Liver (tissue), 9 donors: ENCODE results near the gene MTMR11. TPM values are rescaled to one million over a fixed set of nuclear protein-coding genes. Genes with fewer than 3 reads are reported as not detected.

Experiments used
- DNase-seq: peaks from one replicate; pipeline ENCODE4 v3.0.0-alpha.2; 2017; ENCODE audit warnings: low spot score
- H3K27ac ChIP-seq, 2 donors: one replicate each; pipeline ENCODE4 v1.7.0; 2013; ENCODE audit warnings: inconsistent platforms in 2 of 2, low read length in 2 of 2, control low read depth in 1 of 2, low read depth in 1 of 2, mild to moderate bottlenecking in 1 of 2
- H3K27me3 ChIP-seq, 4 donors: one replicate each; pipeline versions ENCODE4 v1.6.1 to v1.7.0; 2013; ENCODE audit warnings: low read length in 3 of 4, inconsistent platforms in 1 of 4, mild to moderate bottlenecking in 1 of 4, moderate library complexity in 1 of 4; ENCODE audit not compliant: control insufficient read depth in 4 of 4, insufficient read depth in 4 of 4
- H3K36me3 ChIP-seq, 4 donors: one replicate each; pipeline versions ENCODE4 v1.6.1 to v1.7.0; 2013; ENCODE audit warnings: low read length in 3 of 4, mild to moderate bottlenecking in 3 of 4, low read depth in 1 of 4, moderate library complexity in 1 of 4; ENCODE audit not compliant: control insufficient read depth in 4 of 4, insufficient read depth in 3 of 4
- H3K4me1 ChIP-seq, 4 donors: one replicate each; pipeline versions ENCODE4 v1.6.1 to v1.7.0; 2013; ENCODE audit warnings: low read length in 3 of 4, mild to moderate bottlenecking in 3 of 4, moderate library complexity in 1 of 4; ENCODE audit not compliant: control insufficient read depth in 4 of 4, insufficient read depth in 4 of 4
- H3K4me3 ChIP-seq, 3 donors: one replicate each; pipeline versions ENCODE4 v1.6.1 to v1.7.0; 2013; ENCODE audit warnings: low read length in 3 of 3, control low read depth in 1 of 3, low read depth in 1 of 3, mild to moderate bottlenecking in 1 of 3
- H3K9ac ChIP-seq, 2 donors: one replicate each; pipeline ENCODE4 v1.7.0; 2013; ENCODE audit warnings: low read length in 2 of 2, mild to moderate bottlenecking in 2 of 2, moderate library complexity in 2 of 2, control low read depth in 1 of 2, low read depth in 1 of 2
- H3K9me3 ChIP-seq, 4 donors: one replicate each; pipeline versions ENCODE4 v1.6.1 to v1.7.0; 2013; ENCODE audit warnings: low read length in 3 of 4; ENCODE audit not compliant: control insufficient read depth in 4 of 4
- EGR1 ChIP-seq, 2 donors: IDR thresholded peaks; 2 replicates each; pipeline ENCODE4 v1.6.1; 2016 to 2018; ENCODE audit warnings: antibody characterized with exemption in 2 of 2, low read depth in 2 of 2
- FOXA1 ChIP-seq: IDR thresholded peaks from 2 replicates; pipeline ENCODE4 v1.6.1; 2016; ENCODE audit warnings: antibody characterized with exemption
- FOXA2 ChIP-seq: IDR thresholded peaks from 2 replicates; pipeline ENCODE4 v1.6.1; 2016; ENCODE audit warnings: antibody characterized with exemption
- GABPA ChIP-seq, 2 donors: IDR thresholded peaks in 1 of 2; conservative IDR thresholded peaks in 1 of 2; 2 replicates each; pipeline ENCODE4 v1.6.1; 2016; ENCODE audit warnings: antibody characterized with exemption in 2 of 2, mild to moderate bottlenecking in 1 of 2, moderate library complexity in 1 of 2
- HNF4A ChIP-seq, 2 donors: conservative IDR thresholded peaks; 2 replicates each; pipeline ENCODE4 v1.6.1; 2016; ENCODE audit warnings: antibody characterized with exemption in 2 of 2, mild to moderate bottlenecking in 2 of 2
- HNF4G ChIP-seq: IDR thresholded peaks from 2 replicates; pipeline ENCODE4 v1.6.1; 2016; ENCODE audit warnings: antibody characterized with exemption
- JUND ChIP-seq, 2 donors: IDR thresholded peaks; 2 replicates each; pipeline ENCODE4 v1.6.1; 2016; ENCODE audit warnings: antibody characterized with exemption in 2 of 2
- NR2F2 ChIP-seq: IDR thresholded peaks from 2 replicates; pipeline ENCODE4 v1.6.1; 2016; ENCODE audit warnings: antibody characterized with exemption
- RAD21 ChIP-seq, 2 donors: IDR thresholded peaks; 2 replicates each; pipeline ENCODE4 v1.6.1; 2016; ENCODE audit warnings: antibody characterized with exemption in 2 of 2, mild to moderate bottlenecking in 2 of 2
- RXRA ChIP-seq, 2 donors: IDR thresholded peaks; 2 replicates each; pipeline ENCODE4 v1.6.1; 2017 to 2018; ENCODE audit warnings: antibody characterized with exemption in 2 of 2, mild to moderate bottlenecking in 1 of 2
- SP1 ChIP-seq: IDR thresholded peaks from 2 replicates; pipeline ENCODE4 v1.6.1; 2018; ENCODE audit warnings: antibody characterized with exemption, mild to moderate bottlenecking
- TAF1 ChIP-seq: conservative IDR thresholded peaks from 2 replicates; pipeline ENCODE4 v1.6.1; 2016; ENCODE audit warnings: antibody characterized with exemption, mild to moderate bottlenecking
- YY1 ChIP-seq: IDR thresholded peaks from 2 replicates; pipeline ENCODE4 v1.6.1; 2016; ENCODE audit warnings: antibody characterized with exemption, mild to moderate bottlenecking
- WGBS: extraction: QIAGEN DNeasy Blood & Tissue Kit; methylation state at CpG from one replicate; pipeline ENCODE4 v1.1.7; 2013; 5-methylcytosine and 5-hydroxymethylcytosine counted together
- polyA plus RNA-seq, 2 donors: library from polyadenylated mRNA; stranded (reverse) in 1 of 2; unstranded in 1 of 2; fragments of 200-250 nt in 1 of 2; fragments of >200 nt in 1 of 2; fragmentation: Nextera tagmentation in 1 of 2; extraction: Ambion mirVana in 1 of 2; gene quantifications; one replicate each; pipeline versions ENCODE4 v1.2.1 to v1.2.3, GENCODE V29; 2013 to 2015
- total RNA-seq, 2 donors: library from RNA; depleted of rRNA; stranded (reverse); fragments of >200 nt; gene quantifications; one replicate each; pipeline ENCODE4 v1.2.3, GENCODE V29; 2014
- TF ChIP-seq, protein P1 (sequence below): IDR thresholded peaks from 2 replicates; pipeline ENCODE4 v1.6.1; 2016; ENCODE audit warnings: antibody characterized with exemption
- TF ChIP-seq, protein P2 (sequence below): fragments of 150-350 bp; IDR thresholded peaks from 2 replicates; pipeline ENCODE4 v1.5.1; 2017; ENCODE audit warnings: improper control_type of control experiment, low read depth, low read length; ENCODE audit not compliant: missing input control
- TF ChIP-seq, protein P3 (sequence below): IDR thresholded peaks from 2 replicates; pipeline ENCODE4 v1.6.1; 2016; ENCODE audit warnings: antibody characterized with exemption, mild to moderate bottlenecking
- TF ChIP-seq, protein P4 (sequence below): IDR thresholded peaks from 2 replicates; pipeline ENCODE4 v1.6.1; 2016; ENCODE audit warnings: antibody characterized with exemption
- TF ChIP-seq, protein P5 (sequence below): IDR thresholded peaks from 2 replicates; pipeline ENCODE4 v1.6.1; 2016; ENCODE audit warnings: antibody characterized with exemption
- donor health status: healthy.
- donor health status: healthy.
- donor health status: healthy.
- donor health status: healthy.
- donor health status: healthy.

The MTMR11 gene
- total and polyA plus RNA-seq, 4 donors: 1.5 to 2.1 (median 1.8) TPM

DNA sequence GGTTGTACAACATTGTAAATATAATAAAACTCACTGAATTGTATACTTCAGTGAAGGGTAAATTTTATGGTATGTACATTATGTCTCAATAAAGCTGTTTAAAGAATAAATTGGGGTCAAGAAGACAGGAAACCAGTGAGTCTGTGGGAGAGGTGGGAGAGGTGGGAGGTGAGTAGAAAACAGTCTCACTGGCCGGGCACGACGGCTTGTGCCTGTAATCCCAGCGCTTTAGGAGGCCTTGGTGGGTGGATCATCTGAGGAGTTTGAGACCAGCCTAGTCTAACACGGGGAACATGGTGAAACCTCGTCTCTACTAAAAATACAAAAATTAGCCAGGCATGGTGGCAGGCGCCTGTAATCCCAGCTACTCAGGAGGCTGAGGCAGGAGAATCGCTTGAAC, 4.2 kb downstream of the MTMR11 start:
- H3K4me1 ChIP-seq: peaks cover 7 to 19% (median 13%) of the 10 kb centered on the region in 4 donors
- no peak overlapping the region for H3K27ac ChIP-seq
- TF ChIP-seq, protein P1, sequence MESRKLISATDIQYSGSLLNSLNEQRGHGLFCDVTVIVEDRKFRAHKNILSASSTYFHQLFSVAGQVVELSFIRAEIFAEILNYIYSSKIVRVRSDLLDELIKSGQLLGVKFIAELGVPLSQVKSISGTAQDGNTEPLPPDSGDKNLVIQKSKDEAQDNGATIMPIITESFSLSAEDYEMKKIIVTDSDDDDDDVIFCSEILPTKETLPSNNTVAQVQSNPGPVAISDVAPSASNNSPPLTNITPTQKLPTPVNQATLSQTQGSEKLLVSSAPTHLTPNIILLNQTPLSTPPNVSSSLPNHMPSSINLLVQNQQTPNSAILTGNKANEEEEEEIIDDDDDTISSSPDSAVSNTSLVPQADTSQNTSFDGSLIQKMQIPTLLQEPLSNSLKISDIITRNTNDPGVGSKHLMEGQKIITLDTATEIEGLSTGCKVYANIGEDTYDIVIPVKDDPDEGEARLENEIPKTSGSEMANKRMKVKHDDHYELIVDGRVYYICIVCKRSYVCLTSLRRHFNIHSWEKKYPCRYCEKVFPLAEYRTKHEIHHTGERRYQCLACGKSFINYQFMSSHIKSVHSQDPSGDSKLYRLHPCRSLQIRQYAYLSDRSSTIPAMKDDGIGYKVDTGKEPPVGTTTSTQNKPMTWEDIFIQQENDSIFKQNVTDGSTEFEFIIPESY: no peak
- no peak for TF ChIP-seq HNF4A (conservative IDR thresholded peaks at IDR 0.05)
- no peak for TF ChIP-seq FOXA2
- no peak for TF ChIP-seq SP1
- TF ChIP-seq, protein P2, sequence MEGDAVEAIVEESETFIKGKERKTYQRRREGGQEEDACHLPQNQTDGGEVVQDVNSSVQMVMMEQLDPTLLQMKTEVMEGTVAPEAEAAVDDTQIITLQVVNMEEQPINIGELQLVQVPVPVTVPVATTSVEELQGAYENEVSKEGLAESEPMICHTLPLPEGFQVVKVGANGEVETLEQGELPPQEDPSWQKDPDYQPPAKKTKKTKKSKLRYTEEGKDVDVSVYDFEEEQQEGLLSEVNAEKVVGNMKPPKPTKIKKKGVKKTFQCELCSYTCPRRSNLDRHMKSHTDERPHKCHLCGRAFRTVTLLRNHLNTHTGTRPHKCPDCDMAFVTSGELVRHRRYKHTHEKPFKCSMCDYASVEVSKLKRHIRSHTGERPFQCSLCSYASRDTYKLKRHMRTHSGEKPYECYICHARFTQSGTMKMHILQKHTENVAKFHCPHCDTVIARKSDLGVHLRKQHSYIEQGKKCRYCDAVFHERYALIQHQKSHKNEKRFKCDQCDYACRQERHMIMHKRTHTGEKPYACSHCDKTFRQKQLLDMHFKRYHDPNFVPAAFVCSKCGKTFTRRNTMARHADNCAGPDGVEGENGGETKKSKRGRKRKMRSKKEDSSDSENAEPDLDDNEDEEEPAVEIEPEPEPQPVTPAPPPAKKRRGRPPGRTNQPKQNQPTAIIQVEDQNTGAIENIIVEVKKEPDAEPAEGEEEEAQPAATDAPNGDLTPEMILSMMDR: no peak
- TF ChIP-seq, protein P3, sequence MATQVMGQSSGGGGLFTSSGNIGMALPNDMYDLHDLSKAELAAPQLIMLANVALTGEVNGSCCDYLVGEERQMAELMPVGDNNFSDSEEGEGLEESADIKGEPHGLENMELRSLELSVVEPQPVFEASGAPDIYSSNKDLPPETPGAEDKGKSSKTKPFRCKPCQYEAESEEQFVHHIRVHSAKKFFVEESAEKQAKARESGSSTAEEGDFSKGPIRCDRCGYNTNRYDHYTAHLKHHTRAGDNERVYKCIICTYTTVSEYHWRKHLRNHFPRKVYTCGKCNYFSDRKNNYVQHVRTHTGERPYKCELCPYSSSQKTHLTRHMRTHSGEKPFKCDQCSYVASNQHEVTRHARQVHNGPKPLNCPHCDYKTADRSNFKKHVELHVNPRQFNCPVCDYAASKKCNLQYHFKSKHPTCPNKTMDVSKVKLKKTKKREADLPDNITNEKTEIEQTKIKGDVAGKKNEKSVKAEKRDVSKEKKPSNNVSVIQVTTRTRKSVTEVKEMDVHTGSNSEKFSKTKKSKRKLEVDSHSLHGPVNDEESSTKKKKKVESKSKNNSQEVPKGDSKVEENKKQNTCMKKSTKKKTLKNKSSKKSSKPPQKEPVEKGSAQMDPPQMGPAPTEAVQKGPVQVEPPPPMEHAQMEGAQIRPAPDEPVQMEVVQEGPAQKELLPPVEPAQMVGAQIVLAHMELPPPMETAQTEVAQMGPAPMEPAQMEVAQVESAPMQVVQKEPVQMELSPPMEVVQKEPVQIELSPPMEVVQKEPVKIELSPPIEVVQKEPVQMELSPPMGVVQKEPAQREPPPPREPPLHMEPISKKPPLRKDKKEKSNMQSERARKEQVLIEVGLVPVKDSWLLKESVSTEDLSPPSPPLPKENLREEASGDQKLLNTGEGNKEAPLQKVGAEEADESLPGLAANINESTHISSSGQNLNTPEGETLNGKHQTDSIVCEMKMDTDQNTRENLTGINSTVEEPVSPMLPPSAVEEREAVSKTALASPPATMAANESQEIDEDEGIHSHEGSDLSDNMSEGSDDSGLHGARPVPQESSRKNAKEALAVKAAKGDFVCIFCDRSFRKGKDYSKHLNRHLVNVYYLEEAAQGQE: no peak
- TF ChIP-seq TAF1: no peak
- TF ChIP-seq HNF4G: no peak
- no peak for TF ChIP-seq JUND (IDR thresholded peaks at IDR 0.05)
- no peak for TF ChIP-seq GABPA (IDR thresholded peaks at IDR 0.05 in 1 of 2, conservative IDR thresholded peaks at IDR 0.05 in 1 of 2)
- TF ChIP-seq RXRA (IDR thresholded peaks at IDR 0.05): no peak
- TF ChIP-seq, protein P4, sequence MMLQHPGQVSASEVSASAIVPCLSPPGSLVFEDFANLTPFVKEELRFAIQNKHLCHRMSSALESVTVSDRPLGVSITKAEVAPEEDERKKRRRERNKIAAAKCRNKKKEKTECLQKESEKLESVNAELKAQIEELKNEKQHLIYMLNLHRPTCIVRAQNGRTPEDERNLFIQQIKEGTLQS: no peak
- no peak for TF ChIP-seq FOXA1
- TF ChIP-seq NR2F2: no peak
- TF ChIP-seq, protein P5, sequence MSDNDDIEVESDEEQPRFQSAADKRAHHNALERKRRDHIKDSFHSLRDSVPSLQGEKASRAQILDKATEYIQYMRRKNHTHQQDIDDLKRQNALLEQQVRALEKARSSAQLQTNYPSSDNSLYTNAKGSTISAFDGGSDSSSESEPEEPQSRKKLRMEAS: no peak
- no peak for TF ChIP-seq EGR1 (IDR thresholded peaks at IDR 0.05; ENCODE audit: low read depth in 2 of 2)
- no peak for TF ChIP-seq RAD21 (IDR thresholded peaks at IDR 0.05)
- no peak for TF ChIP-seq YY1
- H3K27me3 ChIP-seq: no peaks in the 10 kb centered on the region
- 89% methylated on average over 8 of the region's 8 CpGs for WGBS
- H3K9ac ChIP-seq: no peak overlapping the region
- no peaks in the 10 kb centered on the region for H3K9me3 ChIP-seq
- H3K36me3 ChIP-seq: no peaks in the 10 kb centered on the region
- H3K4me3 ChIP-seq: no peak overlapping the region
- no peak for DNase-seq
